Islet of Langerhans (tissue), 1 donor: ENCODE measurements around the gene ZNF385B.
"Not testable (repeated sequence)": the region's sequence is repeated elsewhere in the genome, so short reads cannot be mapped to it uniquely, and the experiment has no call there.

Experiments used
- FAIRE-seq: peaks from one replicate; lab custom pipeline; 2011; peaks lifted over from hg19 to GRCh38; lab: Jason Lieb, UNC

The ZNF385B gene

GRCh38 chr2:179479947-179480346, 381.5 kb downstream of the ZNF385B start:
- no peak for FAIRE-seq

- FAIRE-seq = no peak
Observed at GRCh38 chr2:179478771-179479170, 382.6 kb downstream of the ZNF385B start.

- FAIRE-seq = no peak
Observed at GRCh38 chr2:179470992-179471391, 390.4 kb downstream of the ZNF385B start.

- FAIRE-seq = no peak
Observed at GRCh38 chr2:179470089-179470488, 391.3 kb downstream of the ZNF385B start.

GRCh38 chr2:179467960-179468359, 393.5 kb downstream of the ZNF385B start:
- no peak for FAIRE-seq

- FAIRE-seq = no peak
Observed at GRCh38 chr2:179467111-179467510, 394.3 kb downstream of the ZNF385B start.

GRCh38 chr2:179461420-179461819, 400.0 kb downstream of the ZNF385B start:
- no peak for FAIRE-seq

GRCh38 chr2:179460181-179460929, 401.1 kb downstream of the ZNF385B start:
- no peak for FAIRE-seq

GRCh38 chr2:179458113-179458512, 403.3 kb downstream of the ZNF385B start:
- FAIRE-seq = not testable (repeated sequence)

- no peak for FAIRE-seq
Observed at GRCh38 chr2:179455824-179456223, 405.6 kb downstream of the ZNF385B start.

- no peak for FAIRE-seq
Observed at GRCh38 chr2:179455172-179455524, 406.3 kb downstream of the ZNF385B start.

- no peak for FAIRE-seq
Observed at GRCh38 chr2:179454443-179455171, 406.8 kb downstream of the ZNF385B start.

- no peak for FAIRE-seq
Observed at GRCh38 chr2:179449010-179449409, 412.4 kb downstream of the ZNF385B start.

GRCh38 chr2:179447839-179448447, 413.5 kb downstream of the ZNF385B start:
- FAIRE-seq = no peak

- FAIRE-seq = no peak
Observed at GRCh38 chr2:179447421-179447820, 414.0 kb downstream of the ZNF385B start.

GRCh38 chr2:179446476-179447141, 414.8 kb downstream of the ZNF385B start:
- no peak for FAIRE-seq

- no peak for FAIRE-seq
Observed at GRCh38 chr2:179444056-179444455, 417.4 kb downstream of the ZNF385B start.

- FAIRE-seq = no peak
Observed at GRCh38 chr2:179443180-179443579, 418.2 kb downstream of the ZNF385B start.

GRCh38 chr2:179442206-179442605, 419.2 kb downstream of the ZNF385B start:
- no peak for FAIRE-seq

- no peak for FAIRE-seq
Observed at GRCh38 chr2:179441551-179441950, 419.9 kb downstream of the ZNF385B start.

- peak; percentile 33 for FAIRE-seq
Observed at GRCh38 chr2:179440642-179441251, 420.7 kb downstream of the ZNF385B start.

- FAIRE-seq = no peak
Observed at GRCh38 chr2:179438654-179439053, 422.8 kb downstream of the ZNF385B start.
